RWPE1 (cell line): Measurements from ENCODE around the gene SLC38A10.

ENCODE experiments used
- CTCF ChIA-PET: fragments of 350-600 bp; sonication (Branson Sonifier 250); formaldehyde crosslinking; extraction: SDS; loops from one replicate; lab custom pipeline; 2021; lab: Yijun Ruan, JAX
- POLR2A ChIA-PET: fragments of 400-600 bp; formaldehyde crosslinking; extraction: SDS; loops from one replicate; lab custom pipeline; 2020; ENCODE audit warnings: antibody characterized with exemption; ENCODE audit not compliant: low non-redundant PET; lab: Yijun Ruan, JAX
- DNase-seq: peaks from one replicate; pipeline ENCODE4 v3.0.0; 2012; ENCODE audit warnings: low spot score
- H3K27ac ChIP-seq: fragments of 450-650 bp; 2 replicates; pipeline ENCODE4 v1.5.1; 2017
- CTCF ChIP-seq: fragments of 450-650 bp; conservative IDR thresholded peaks from 2 replicates; pipeline ENCODE4 v1.5.1; 2017; ENCODE audit warnings: low read depth, mild to moderate bottlenecking

The SLC38A10 gene

GRCh38 chr17:81256616-81257015 lies 38.5 kb downstream of the SLC38A10 start:
- ChIA-PET CTCF (no interaction called here), POLR2A (interaction anchor here (0.6 kb wide), 1 partner anchor 10 kb away, joined by 3 read pairs; no protein-coding TSS in a partner anchor)
- no peak for DNase-seq
- H3K27ac ChIP-seq, result peak overlapping the region; percentile 91
- no peak for TF ChIP-seq CTCF

GRCh38 chr17:81254955-81255717 lies 40.0 kb downstream of the SLC38A10 start:
- TF ChIP-seq CTCF, result peak; percentile 89
- H3K27ac ChIP-seq, result peak overlapping the region; percentile 91
- CTCF ChIA-PET, result interaction anchor here (0.6 to 2.0 kb wide), 14 partner anchors 68 to 249 kb away, joined by 3 to 20 read pairs (median 4); no protein-coding TSS in a partner anchor
- peak; percentile 82 for DNase-seq
- POLR2A ChIA-PET, result interaction anchor here (0.6 kb wide), 1 partner anchor 137 kb away, joined by 4 read pairs; no protein-coding TSS in a partner anchor

GRCh38 chr17:81253358-81254131 lies 41.6 kb downstream of the SLC38A10 start:
- peak; percentile 88 for TF ChIP-seq CTCF
- CTCF ChIA-PET, result interaction anchor here (0.6 to 2.0 kb wide), 9 partner anchors 12 to 237 kb away, joined by 3 to 20 read pairs (median 7); no protein-coding TSS in a partner anchor
- POLR2A ChIA-PET, result no interaction called here
- peak; percentile 47 for DNase-seq
- H3K27ac ChIP-seq, result peak overlapping the region; percentile 91

- ChIA-PET CTCF (interaction anchor here (0.6 to 1.7 kb wide), 6 partner anchors 13 to 147 kb away, joined by 3 to 7 read pairs (median 5); no protein-coding TSS in a partner anchor), POLR2A (no interaction called here)
- TF ChIP-seq CTCF, result no peak
- DNase-seq, result no peak
- peak overlapping the region; percentile 41 for H3K27ac ChIP-seq
Measured at GRCh38 chr17:81252987-81253329, 42.1 kb downstream of the SLC38A10 start.

- ChIA-PET CTCF (interaction anchor here (0.6 to 1.7 kb wide), 6 partner anchors 13 to 148 kb away, joined by 3 to 7 read pairs (median 4); no protein-coding TSS in a partner anchor), POLR2A (no interaction called here)
- no peak for DNase-seq
- H3K27ac ChIP-seq, result peak overlapping the region; percentile 41
- no peak for TF ChIP-seq CTCF
Measured at GRCh38 chr17:81252326-81252986, 42.7 kb downstream of the SLC38A10 start.
